Activated naive CD4-positive, alpha-beta T cell treated with anti-CD3 and anti-CD28 coated beads, Interleukin-2, amount 50 U/mL, for 72 hours (primary cell): Measurements from ENCODE around the gene GPI. TPM values are rescaled to one million over a fixed set of nuclear protein-coding genes. Genes with fewer than 3 reads are reported as not detected.
"Not testable (repeated sequence)": the region's sequence is repeated elsewhere in the genome, so short reads cannot be mapped to it uniquely, and the experiment has no call there.

Source experiments
- ATAC-seq, 2 donors: fragments of 150-1000 bp; cut with Tn5 transposase; 2 replicates each; pipeline ENCODE4 v1.10.0; 2021; ENCODE audit warnings: mild to moderate bottlenecking in 2 of 2, moderate library complexity in 2 of 2
- DNase-seq, 2 donors: peaks; one replicate each; pipeline ENCODE4 v3.0.0; 2021 to 2022; ENCODE audit warnings: low spot score in 2 of 2
- H3K27ac Mint-ChIP-seq, 2 donors: one replicate each; pipeline ENCODE4 v1.8.0; 2022; ENCODE audit warnings: mild to moderate bottlenecking in 2 of 2, mixed read lengths in 2 of 2
- H3K36me3 Mint-ChIP-seq, 2 donors: one replicate each; pipeline ENCODE4 v1.8.0; 2022; ENCODE audit warnings: mixed read lengths in 2 of 2
- H3K9me3 Mint-ChIP-seq, 2 donors: one replicate each; pipeline ENCODE4 v1.8.0; 2022; ENCODE audit warnings: mixed read lengths in 2 of 2
- total RNA-seq, 2 donors: library from RNA; stranded (reverse); gene quantifications; one replicate each; pipeline ENCODE4 v1.2.3, GENCODE V29; 2022

The GPI gene
- total RNA-seq, 2 donors from 2014 or later = 359 to 904 TPM

GRCh38 chr19:34375598-34375997 is 10.6 kb downstream of the GPI start:
- no peaks in the 10 kb centered on the region for H3K9me3 Mint-ChIP-seq
- H3K36me3 Mint-ChIP-seq = peaks cover 5 to 30% of the 10 kb centered on the region in 2 donors
- no peak for DNase-seq
- ATAC-seq = peak in 1 of 2 donors; percentile 53
- peak overlapping the region in 1 of 2 donors; percentile 68 for H3K27ac Mint-ChIP-seq

GRCh38 chr19:34380639-34381241 is 15.7 kb downstream of the GPI start:
- Mint-ChIP-seq H3K36me3 (peaks cover 39 to 40% of the 10 kb centered on the region in 2 donors), H3K9me3 (no peaks in the 10 kb centered on the region), H3K27ac (no peak overlapping the region)
- ATAC-seq = no peak
- DNase-seq = no peak

- Mint-ChIP-seq H3K36me3 (peaks cover 43 to 46% of the 10 kb centered on the region in 2 donors), H3K9me3 (no peaks in the 10 kb centered on the region), H3K27ac (no peak overlapping the region)
- no peak for DNase-seq
- ATAC-seq = peak in 1 of 2 donors; percentile 22
Measured at GRCh38 chr19:34381399-34382251, 16.6 kb downstream of the GPI start.

GRCh38 chr19:34382471-34382870 is 17.5 kb downstream of the GPI start:
- peaks cover 43 to 47% of the 10 kb centered on the region in 2 donors for H3K36me3 Mint-ChIP-seq
- DNase-seq = no peak
- peak overlapping the region in 1 of 2 donors; percentile 72 for H3K27ac Mint-ChIP-seq
- H3K9me3 Mint-ChIP-seq = no peaks in the 10 kb centered on the region
- ATAC-seq = no peak

- Mint-ChIP-seq H3K27ac (peak overlapping the region; percentile 40 to 68), H3K9me3 (no peaks in the 10 kb centered on the region), H3K36me3 (peaks cover 38 to 47% of the 10 kb centered on the region in 2 donors)
- no peak for ATAC-seq
- DNase-seq = no peak
Measured at GRCh38 chr19:34383599-34383998, 18.6 kb downstream of the GPI start.

- H3K9me3 Mint-ChIP-seq = no peaks in the 10 kb centered on the region
- H3K36me3 Mint-ChIP-seq = peaks cover 33 to 43% of the 10 kb centered on the region in 2 donors
- DNase-seq (no peak), ATAC-seq (peak; percentile 13 to 44)
- H3K27ac Mint-ChIP-seq = peak overlapping the region in 1 of 2 donors; percentile 57
Measured at GRCh38 chr19:34386645-34387445, 21.8 kb downstream of the GPI start.

GRCh38 chr19:34387446-34387810 is 22.4 kb downstream of the GPI start:
- Mint-ChIP-seq H3K9me3 (no peaks in the 10 kb centered on the region), H3K36me3 (peaks cover 31 to 41% of the 10 kb centered on the region in 2 donors), H3K27ac (peak overlapping the region in 1 of 2 donors; percentile 66)
- DNase-seq = no peak
- ATAC-seq = no peak

- not testable (repeated sequence) for DNase-seq, H3K27ac Mint-ChIP-seq, ATAC-seq, H3K9me3 Mint-ChIP-seq
- H3K36me3 Mint-ChIP-seq = peaks cover 18 to 28% of the 10 kb centered on the region in 2 donors
Measured at GRCh38 chr19:34388745-34389144, 23.7 kb downstream of the GPI start.

- Mint-ChIP-seq H3K36me3 (no peaks in the 10 kb centered on the region), H3K27ac (no peak overlapping the region), H3K9me3 (no peaks in the 10 kb centered on the region)
- ATAC-seq (peak in 1 of 2 donors; percentile 22), DNase-seq (no peak)
Measured at GRCh38 chr19:34391813-34392212, 26.8 kb downstream of the GPI start.

GRCh38 chr19:34393031-34393430 is 28.0 kb downstream of the GPI start:
- H3K36me3 Mint-ChIP-seq = no peaks in the 10 kb centered on the region

GRCh38 chr19:34393629-34394028 is 28.6 kb downstream of the GPI start:
- Mint-ChIP-seq H3K9me3 (no peaks in the 10 kb centered on the region), H3K27ac (no peak overlapping the region), H3K36me3 (no peaks in the 10 kb centered on the region)
- no peak for ATAC-seq
- no peak for DNase-seq

More at GRCh38 chr19:34393031-34393430, 28.0 kb downstream of the GPI start:
- DNase-seq (no peak), ATAC-seq (peak in 1 of 2 donors; percentile 16)
- Mint-ChIP-seq H3K27ac (no peak overlapping the region), H3K9me3 (no peaks in the 10 kb centered on the region)

- Mint-ChIP-seq H3K27ac (no peak overlapping the region), H3K9me3 (no peaks in the 10 kb centered on the region), H3K36me3 (peaks cover 0 to 6% of the 10 kb centered on the region in 2 donors)
- ATAC-seq (no peak), DNase-seq (no peak)
Measured at GRCh38 chr19:34397853-34398252, 32.9 kb downstream of the GPI start.

GRCh38 chr19:34399886-34400285 is 34.9 kb downstream of the GPI start:
- Mint-ChIP-seq H3K27ac (no peak overlapping the region), H3K36me3 (peaks cover 0 to 12% of the 10 kb centered on the region in 2 donors), H3K9me3 (no peaks in the 10 kb centered on the region)
- ATAC-seq (no peak), DNase-seq (no peak)

GRCh38 chr19:34400844-34401243 is 35.8 kb downstream of the GPI start:
- peak overlapping the region in 1 of 2 donors; percentile 36 for H3K27ac Mint-ChIP-seq
- not testable (repeated sequence) for DNase-seq, ATAC-seq, H3K9me3 Mint-ChIP-seq
- H3K36me3 Mint-ChIP-seq = peaks cover 0 to 12% of the 10 kb centered on the region in 2 donors

- no peak for DNase-seq
- Mint-ChIP-seq H3K27ac (peak overlapping the region in 1 of 2 donors; percentile 70), H3K9me3 (no peaks in the 10 kb centered on the region), H3K36me3 (peaks cover 0 to 12% of the 10 kb centered on the region in 2 donors)
- ATAC-seq = no peak
Measured at GRCh38 chr19:34402074-34402600, 37.1 kb downstream of the GPI start.

- no peak for ATAC-seq
- DNase-seq = no peak
- Mint-ChIP-seq H3K36me3 (peaks cover 2 to 13% of the 10 kb centered on the region in 2 donors), H3K9me3 (no peaks in the 10 kb centered on the region), H3K27ac (peak overlapping the region; percentile 90 to 93)
Measured at GRCh38 chr19:34403784-34404108, 38.8 kb downstream of the GPI start.
